K562 (cell line): ENCODE measurements around the gene TUT1. TPM values are rescaled to one million over a fixed set of nuclear protein-coding genes. Genes with fewer than 3 reads are reported as not detected.

Experiments
- CCAR2 ChIP-seq: fragments of 200-400 bp; formaldehyde crosslinking; IDR thresholded peaks from 2 replicates; pipeline ENCODE4 v1.6.1; 2017; ENCODE audit warnings: mild to moderate bottlenecking, low read depth, low read length
- E2F8 ChIP-seq: fragments of 450-650 bp; IDR thresholded peaks from 2 replicates; pipeline ENCODE4 v1.7.1; 2018; ENCODE audit warnings: mild to moderate bottlenecking, low read depth; ENCODE audit not compliant: partially characterized antibody
- FOXP4 ChIP-seq: sonication (generic); formaldehyde crosslinking; IDR thresholded peaks from 2 replicates; pipeline ENCODE4 v1.8.0; 2022; ENCODE audit warnings: mild to moderate bottlenecking, missing genetic modification reagents, borderline replicate concordance
- FUS ChIP-seq: fragments of 200-400 bp; formaldehyde crosslinking; optimal IDR thresholded peaks from 2 replicates; pipeline ENCODE3; 2017; ENCODE audit warnings: low read depth, low read length
- HDAC8 ChIP-seq: fragments of 450-650 bp; IDR thresholded peaks from 2 replicates; pipeline ENCODE4 v1.6.1; 2016; ENCODE audit warnings: mild to moderate bottlenecking, missing genetic modification characterization, moderate library complexity, missing compliant biosample characterization
- HNRNPUL1 ChIP-seq: fragments of 200-400 bp; formaldehyde crosslinking; IDR thresholded peaks from 2 replicates; pipeline ENCODE4 v1.6.1; 2017; ENCODE audit warnings: low read length
- IRF9 ChIP-seq: fragments of 450-650 bp; IDR thresholded peaks from 2 replicates; pipeline ENCODE4 v1.6.1; 2016; ENCODE audit warnings: missing biosample characterization, missing genetic modification characterization
- KAT2B ChIP-seq: IDR thresholded peaks from one replicate; pipeline ENCODE4 v1.6.1; 2012; ENCODE audit warnings: low read depth, mild to moderate bottlenecking, control low read depth, inconsistent platforms, low read length, moderate library complexity
- KHSRP ChIP-seq: fragments of 450-650 bp; IDR thresholded peaks from 2 replicates; pipeline ENCODE4 v1.6.1; 2017
- KLF10 ChIP-seq: fragments of 250-450 bp; sonication (Bioruptor Pico); IDR thresholded peaks from 2 replicates; pipeline ENCODE4 v1.6.1; 2021; ENCODE audit warnings: matching md5 sums
- MCM3 ChIP-seq: fragments of 450-650 bp; IDR thresholded peaks from 2 replicates; pipeline ENCODE4 v1.6.1; 2016
- NCOA1 ChIP-seq: fragments of 450-650 bp; IDR thresholded peaks from 2 replicates; pipeline ENCODE4 v1.6.1; 2016; ENCODE audit warnings: low read depth
- NFE2 ChIP-seq: IDR thresholded peaks from 2 replicates; pipeline ENCODE4 v1.6.1; 2014; ENCODE audit warnings: antibody characterized with exemption, low read depth
- NONO ChIP-seq, 2 experiments: fragments of 200-400 bp in 1 of 2; fragments of 450-650 bp in 1 of 2; formaldehyde crosslinking in 1 of 2; IDR thresholded peaks; 2 replicates each; pipeline ENCODE4 v1.6.1; 2017; ENCODE audit warnings: low read depth in 2 of 2, mild to moderate bottlenecking in 2 of 2, moderate library complexity in 2 of 2, low read length in 1 of 2
- PHB2 ChIP-seq: fragments of 450-650 bp; IDR thresholded peaks from 2 replicates; pipeline ENCODE4 v1.6.1; 2017; ENCODE audit warnings: low read depth
- POU5F1 ChIP-seq: fragments of 150-350 bp; IDR thresholded peaks from 2 replicates; pipeline ENCODE4 v1.6.1; 2014; ENCODE audit warnings: borderline replicate concordance, low read length, low read depth, mild to moderate bottlenecking; ENCODE audit not compliant: partially characterized antibody
- ZBTB26 ChIP-seq: fragments of 450-650 bp; formaldehyde crosslinking; IDR thresholded peaks from 2 replicates; pipeline ENCODE4 v1.4.0; 2022; ENCODE audit warnings: missing genetic modification characterization
- ZNF121 ChIP-seq: sonication (generic); formaldehyde crosslinking; conservative IDR thresholded peaks from 2 replicates; pipeline ENCODE4 v1.8.0; 2022; ENCODE audit warnings: missing genetic modification reagents
- ZNF282 ChIP-seq: sonication (generic); formaldehyde crosslinking; IDR thresholded peaks from 2 replicates; pipeline ENCODE4 v1.8.1; 2023; ENCODE audit warnings: missing genetic modification reagents
- ZNF311 ChIP-seq: fragments of 250-450 bp; sonication (Bioruptor Pico); IDR thresholded peaks from 2 replicates; pipeline ENCODE4 v1.4.0; 2020; ENCODE audit warnings: mild to moderate bottlenecking, moderate library complexity
- ZNF551 ChIP-seq: fragments of 250-450 bp; sonication (Bioruptor Pico); IDR thresholded peaks from 2 replicates; pipeline ENCODE4 v1.5.0; 2021; ENCODE audit warnings: mild to moderate bottlenecking, moderate library complexity
- ZNF668 ChIP-seq: fragments of 250-450 bp; sonication (Bioruptor Pico); IDR thresholded peaks from 2 replicates; pipeline ENCODE4 v1.8.0; 2022; ENCODE audit warnings: mild to moderate bottlenecking, inconsistent platforms
- ZNF766 ChIP-seq: fragments of 200-800 bp; sonication (Bioruptor generic); conservative IDR thresholded peaks from 2 replicates; pipeline ENCODE4 v1.6.1; 2016; ENCODE audit warnings: missing genetic modification characterization, missing compliant biosample characterization
- ZZZ3 ChIP-seq: fragments of 450-650 bp; IDR thresholded peaks from 2 replicates; pipeline ENCODE4 v1.6.1; 2016; ENCODE audit warnings: antibody characterized with exemption, mild to moderate bottlenecking, moderate library complexity
- polyA plus RNA-seq, 8 experiments: library from polyadenylated mRNA; depleted of rRNA in 4 of 8; stranded (reverse) in 5 of 8; unstranded in 3 of 8; fragments of >200 nt; fragmentation: Nextera tagmentation in 2 of 8; fragmentation: Illumina TruSeq in 1 of 8; extraction: Ambion mirVana in 2 of 8; extraction: Trizol in 1 of 8; gene quantifications; 2 replicates each; pipeline versions ENCODE4 v1.2.1 to v1.2.3, GENCODE V29; 2011 to 2014; ENCODE audit warnings: inconsistent platforms in 1 of 8, missing spikeins in 1 of 8
- total RNA-seq, 7 experiments: library from RNA; depleted of rRNA in 6 of 7; stranded (reverse); fragments of >200 nt in 6 of 7; fragmentation: Illumina TruSeq in 2 of 7; extraction: Trizol in 2 of 7; gene quantifications; 2 replicates each; pipeline versions ENCODE4 v1.2.1 to v1.2.3, GENCODE V29; 2011 to 2021; ENCODE audit warnings: low replicate concordance in 1 of 7

The TUT1 gene
- total and polyA plus RNA-seq, 9 of the 15 experiments (the other 6 are each of a cell fraction or from before 2014, with no cell fraction given) = 0.66 to 44.3 (median 15.7) TPM

GRCh38 chr11:62611705-62612365, 20.5 kb upstream of the TUT1 start (continued):
- no peak for TF ChIP-seq E2F8
- no peak for TF ChIP-seq NFE2
- no peak for TF ChIP-seq ZNF282
- no peak for TF ChIP-seq KAT2B
- no peak for TF ChIP-seq NCOA1
- TF ChIP-seq NONO (IDR thresholded peaks at IDR 0.05; ENCODE audit: low read depth in 2 of 2, low read length in 1 of 2) = no peak
- no peak for TF ChIP-seq PHB2
- no peak for TF ChIP-seq ZNF121
- no peak for TF ChIP-seq IRF9
- no peak for TF ChIP-seq CCAR2
- TF ChIP-seq KLF10 (CRISPR knock-in tag) = no peak
- no peak for TF ChIP-seq ZNF766 (CRISPR knock-in tag)
- no peak for TF ChIP-seq FUS
- TF ChIP-seq ZZZ3 = no peak
- no peak for TF ChIP-seq FOXP4 (CRISPR knock-in tag)
- TF ChIP-seq HNRNPUL1 = no peak
- no peak for TF ChIP-seq ZNF311 (CRISPR knock-in tag)
- no peak for TF ChIP-seq POU5F1
- TF ChIP-seq ZNF551 (CRISPR knock-in tag) = no peak
- TF ChIP-seq ZNF668 (CRISPR knock-in tag) = no peak
- no peak for TF ChIP-seq HDAC8 (tag)
- 0 out of 2 replicates have a peak, but pooled peaks have one; percentile 39 for TF ChIP-seq ZBTB26
- no peak for TF ChIP-seq KHSRP
- TF ChIP-seq MCM3 = no peak
